HG03060 (cell line): ENCODE data around the gene RBM5.
"Not testable (repeated sequence)": the region's sequence is repeated elsewhere in the genome, so short reads cannot be mapped to it uniquely, and the experiment has no call there.

ENCODE experiments used
- ATAC-seq: cut with Tn5 transposase; IDR thresholded peaks from one replicate; pipeline ENCODE4 v1.9.1; 2021; ENCODE audit warnings: low read depth, moderate number of reproducible peaks; ENCODE audit not compliant: unreplicated experiment

RBM5 gene

GRCh38 chr3:50088725-50089608 is at the start of gene RBM5:
TSS of gene RBM5 (plus strand) at chr3:50088919. CDS start at chr3:50090435, 1,516 bp downstream.
- no peak for ATAC-seq

DNA sequence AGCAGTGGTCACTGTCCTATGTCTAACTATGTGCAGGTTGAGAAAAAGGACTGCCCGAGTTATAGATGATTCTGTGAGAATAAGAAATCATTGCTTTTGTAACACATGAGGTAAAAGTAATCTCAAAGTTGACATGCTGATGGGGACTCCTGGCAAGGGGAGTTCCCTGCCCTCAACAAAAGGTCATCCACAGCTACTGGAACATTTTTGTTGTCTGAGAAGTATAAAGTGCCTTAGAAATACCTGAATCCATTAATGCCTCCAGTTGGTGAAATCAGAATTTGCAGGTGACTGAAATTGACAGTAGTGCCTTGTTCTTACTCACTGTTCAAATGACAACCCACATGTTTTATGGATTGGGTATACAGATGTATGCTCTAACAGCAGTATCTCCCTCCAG is 43.7 kb upstream of the RBM5 start:
- no peak for ATAC-seq

DNA sequence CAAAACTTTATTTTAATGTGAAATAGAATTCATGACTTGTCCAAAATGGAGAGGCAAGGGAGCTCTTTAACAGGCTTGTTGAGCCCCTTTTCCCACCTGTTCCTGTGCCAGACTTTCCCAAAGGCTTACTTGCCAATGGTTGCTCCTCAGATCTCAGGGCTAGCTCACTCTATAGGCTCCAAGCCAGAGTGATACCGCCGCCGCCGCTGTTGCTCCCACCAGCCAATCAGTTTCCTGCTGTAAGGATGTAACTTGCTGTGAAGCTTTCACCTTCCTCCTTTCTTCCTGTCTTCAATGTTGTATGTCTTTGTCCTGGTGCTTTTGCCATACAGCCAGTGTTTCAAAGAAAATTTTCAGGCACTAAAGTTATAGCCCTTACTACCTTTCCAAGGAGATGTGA is 41.3 kb upstream of the RBM5 start:
- ATAC-seq, result no peak

GRCh38 chr3:50050361-50050760 is 38.4 kb upstream of the RBM5 start:
- ATAC-seq, result no peak

DNA sequence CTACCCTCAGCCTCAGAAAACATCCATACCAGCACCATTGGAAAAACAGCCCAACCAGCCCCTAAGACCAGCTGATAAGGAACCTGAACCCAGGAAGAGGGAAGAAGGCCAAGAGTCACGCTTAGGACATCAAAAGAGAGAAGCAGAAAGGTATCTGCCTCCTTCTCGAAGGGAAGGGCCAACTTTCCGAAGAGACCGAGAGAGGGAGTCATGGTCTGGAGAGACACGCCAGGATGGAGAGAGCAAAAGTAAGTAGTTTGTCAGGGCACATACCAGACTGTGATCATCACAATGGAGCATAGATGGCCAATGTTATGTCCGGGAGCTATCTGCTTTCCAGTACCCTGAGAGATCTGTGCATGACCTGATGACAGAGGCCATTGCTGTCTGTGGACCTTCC is 31.0 kb upstream of the RBM5 start:
- ATAC-seq, result no peak

DNA sequence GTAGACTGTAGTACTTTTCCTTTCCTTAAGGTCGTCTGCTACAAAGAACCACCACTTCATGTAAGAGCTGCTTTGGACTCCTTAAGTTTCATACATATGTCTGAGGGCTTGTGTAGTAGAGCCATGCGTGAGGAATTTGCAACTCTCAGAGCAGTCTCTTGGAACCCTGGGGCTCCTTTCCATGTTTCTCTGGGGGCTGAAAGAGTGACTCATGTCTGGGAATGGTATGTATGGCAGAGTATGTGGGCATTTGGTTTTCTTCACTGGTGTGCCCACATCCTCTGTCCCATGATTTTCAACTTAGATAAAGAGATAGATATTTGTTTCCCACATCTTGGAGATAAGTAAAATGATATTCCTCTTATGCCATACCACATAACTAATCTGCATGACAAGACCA is 20.6 kb upstream of the RBM5 start:
- ATAC-seq, result no peak

GRCh38 chr3:50078091-50078490 is 10.6 kb upstream of the RBM5 start:
- ATAC-seq, result no peak

DNA sequence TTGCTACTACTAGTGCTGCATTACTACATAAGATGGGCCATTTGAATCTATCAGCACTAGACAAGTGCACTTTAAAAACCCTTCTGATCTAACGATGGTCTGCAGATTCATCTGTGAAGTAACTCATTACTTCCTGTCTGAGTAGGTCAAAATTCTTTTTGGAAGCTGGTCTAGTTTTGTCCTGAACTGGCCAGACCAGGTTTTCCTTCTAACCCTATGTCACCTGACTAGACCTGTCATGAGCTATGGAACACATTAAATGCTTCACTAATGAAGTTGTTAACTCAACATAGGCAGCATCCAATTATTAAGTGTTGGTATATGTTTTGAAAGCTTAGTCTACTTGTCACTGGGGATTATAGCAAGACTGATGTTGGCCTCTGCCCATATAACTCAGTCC is 10.1 kb upstream of the RBM5 start:
- ATAC-seq, result no peak

DNA sequence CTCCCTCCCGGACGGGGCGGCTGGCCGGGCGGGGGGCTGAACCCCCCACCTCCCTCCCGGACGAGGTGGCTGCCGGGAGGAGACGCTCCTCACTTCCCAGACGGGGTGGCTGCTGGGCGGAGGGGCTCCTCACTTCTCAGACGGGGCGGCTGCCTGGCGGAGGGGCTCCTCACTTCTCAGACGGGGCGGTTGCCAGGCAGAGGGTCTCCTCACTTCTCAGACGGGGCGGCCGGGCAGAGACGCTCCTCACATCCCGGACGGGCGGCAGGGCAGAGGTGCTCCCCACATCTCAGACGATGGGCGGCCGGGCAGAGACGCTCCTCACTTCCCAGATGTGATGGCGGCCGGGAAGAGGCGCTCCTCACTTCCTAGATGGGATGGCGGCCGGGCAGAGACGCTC is 3.8 kb upstream of the RBM5 start:
- not testable (repeated sequence) for ATAC-seq

GRCh38 chr3:50089609-50089945 is 858 bp downstream of the RBM5 start:
- no peak for ATAC-seq

DNA sequence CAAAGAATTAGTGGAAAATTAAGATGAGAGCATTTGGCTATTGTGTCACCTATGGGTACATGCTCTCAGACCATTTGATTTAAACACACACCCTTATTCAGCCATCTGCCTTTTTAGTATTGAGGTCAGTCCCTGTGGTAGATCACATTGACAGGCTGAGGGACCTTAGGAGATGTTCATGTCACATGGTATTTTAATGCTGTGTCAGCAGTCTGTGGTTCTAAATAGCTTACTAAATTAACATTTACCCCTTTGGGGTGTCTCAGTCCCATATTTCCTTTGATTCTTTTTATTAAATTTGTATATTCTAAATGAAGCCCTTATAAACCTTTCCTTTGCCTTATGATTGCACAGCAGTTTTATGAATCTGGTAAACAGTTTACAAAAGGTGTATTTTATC is 2.3 kb downstream of the RBM5 start:
- ATAC-seq, result no peak

- no peak for ATAC-seq
These were observed 6.8 kb downstream of the RBM5 start for GRCh38 chr3:50095352-50095998.

- no peak for ATAC-seq
These were observed 11.7 kb downstream of the RBM5 start for GRCh38 chr3:50100386-50100785.

GRCh38 chr3:50100956-50101845 is 12.5 kb downstream of the RBM5 start:
- no peak for ATAC-seq

- ATAC-seq, result no peak
These were observed 13.8 kb downstream of the RBM5 start for GRCh38 chr3:50102558-50102957.

- no peak for ATAC-seq
These were observed 23.0 kb downstream of the RBM5 start for GRCh38 chr3:50111757-50112156.

DNA sequence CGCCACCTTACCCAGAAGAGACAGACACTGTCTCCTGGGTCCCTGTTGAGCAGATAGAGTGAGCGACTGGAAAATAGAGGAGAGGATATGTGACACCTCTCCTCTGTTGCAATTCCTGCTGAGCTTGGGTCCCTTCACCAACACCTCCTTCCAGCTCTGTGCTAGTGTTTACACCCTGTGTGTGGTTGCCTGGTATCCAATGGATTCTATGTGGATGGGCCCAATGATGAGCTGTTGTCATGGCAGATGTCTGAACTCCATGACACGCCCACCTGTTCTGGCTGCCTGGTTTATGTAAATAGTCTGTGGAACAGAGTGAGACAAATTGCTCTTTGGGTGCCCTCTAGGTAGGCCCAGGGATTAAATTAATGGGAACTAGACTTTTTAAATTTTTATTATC is 23.7 kb downstream of the RBM5 start:
- no peak for ATAC-seq

DNA sequence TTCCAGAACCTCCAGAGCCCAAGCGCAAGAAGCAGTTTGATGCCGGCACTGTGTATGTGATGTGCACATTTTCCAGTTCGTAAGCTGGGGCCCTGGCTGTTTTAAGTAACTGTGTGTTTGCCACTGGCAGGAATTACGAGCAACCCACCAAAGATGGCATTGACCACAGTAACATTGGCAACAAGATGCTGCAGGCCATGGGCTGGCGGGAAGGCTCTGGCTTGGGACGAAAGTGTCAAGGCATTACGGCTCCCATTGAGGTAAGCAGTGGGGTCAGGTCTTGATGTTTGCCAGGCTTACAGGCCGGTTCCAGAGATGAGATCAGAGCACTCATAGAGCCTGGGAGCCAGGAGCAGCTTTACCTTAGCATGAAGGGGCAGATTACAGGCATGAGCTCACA is 28.4 kb downstream of the RBM5 start:
- ATAC-seq, result no peak

DNA sequence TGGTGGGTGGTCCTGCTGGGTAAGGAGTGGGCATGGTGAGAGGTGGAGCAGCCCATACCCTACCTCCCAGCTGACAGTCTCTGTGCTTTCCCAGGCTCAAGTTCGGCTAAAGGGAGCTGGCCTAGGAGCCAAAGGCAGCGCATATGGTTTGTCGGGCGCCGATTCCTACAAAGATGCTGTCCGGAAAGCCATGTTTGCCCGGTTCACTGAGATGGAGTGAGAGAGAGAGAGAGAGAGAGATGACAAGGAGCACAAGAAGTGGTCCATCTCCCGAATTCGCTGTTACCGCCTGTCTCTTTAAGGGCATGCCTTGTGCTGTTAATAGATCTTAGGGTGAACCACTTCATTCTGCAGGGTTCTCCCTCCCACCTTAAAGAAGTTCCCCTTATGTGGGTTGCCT is 29.5 kb downstream of the RBM5 start:
- ATAC-seq, result no peak

- ATAC-seq, result no peak
These were observed 31.1 kb downstream of the RBM5 start for GRCh38 chr3:50119786-50120185.

DNA sequence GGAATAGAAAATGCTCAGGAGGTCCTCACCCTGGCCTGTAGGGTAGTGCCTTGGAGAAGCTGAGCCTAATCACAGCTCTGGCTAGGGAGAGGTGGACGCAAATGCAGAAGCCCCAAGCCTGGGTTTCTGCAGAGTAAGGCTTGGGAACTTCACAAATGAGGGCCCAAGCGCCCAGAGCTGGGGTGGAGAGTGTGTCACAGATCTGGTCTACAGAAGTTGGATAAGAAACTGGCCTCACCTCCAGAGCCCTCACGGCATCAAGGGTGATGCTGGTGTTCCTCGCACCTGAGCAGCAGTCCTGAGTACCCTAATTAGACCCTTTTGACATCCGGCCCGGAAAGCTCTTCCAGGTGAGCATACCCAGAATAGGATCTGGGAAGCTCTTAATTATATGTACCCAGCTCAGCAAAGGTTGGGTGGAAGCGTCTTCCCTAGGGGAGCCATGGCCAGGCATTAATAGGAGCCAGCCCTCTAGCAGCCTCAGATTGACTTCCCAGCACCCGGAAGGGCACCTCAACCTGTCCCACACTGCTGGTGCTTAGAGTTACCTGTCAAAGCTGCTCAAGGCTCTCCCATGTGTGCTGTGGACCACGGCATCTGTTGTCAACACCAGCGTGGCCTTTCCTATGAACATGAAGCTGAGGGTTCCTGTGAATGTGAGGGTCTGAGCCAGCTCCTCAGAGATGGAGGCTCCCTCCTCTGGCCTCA is 31.8 kb downstream of the RBM5 start:
- ATAC-seq, result no peak
